ENCODE data around the gene RFT1. TPM values are rescaled to one million over a fixed set of nuclear protein-coding genes. Genes with fewer than 3 reads are reported as not detected.

RFT1 gene, protein sequence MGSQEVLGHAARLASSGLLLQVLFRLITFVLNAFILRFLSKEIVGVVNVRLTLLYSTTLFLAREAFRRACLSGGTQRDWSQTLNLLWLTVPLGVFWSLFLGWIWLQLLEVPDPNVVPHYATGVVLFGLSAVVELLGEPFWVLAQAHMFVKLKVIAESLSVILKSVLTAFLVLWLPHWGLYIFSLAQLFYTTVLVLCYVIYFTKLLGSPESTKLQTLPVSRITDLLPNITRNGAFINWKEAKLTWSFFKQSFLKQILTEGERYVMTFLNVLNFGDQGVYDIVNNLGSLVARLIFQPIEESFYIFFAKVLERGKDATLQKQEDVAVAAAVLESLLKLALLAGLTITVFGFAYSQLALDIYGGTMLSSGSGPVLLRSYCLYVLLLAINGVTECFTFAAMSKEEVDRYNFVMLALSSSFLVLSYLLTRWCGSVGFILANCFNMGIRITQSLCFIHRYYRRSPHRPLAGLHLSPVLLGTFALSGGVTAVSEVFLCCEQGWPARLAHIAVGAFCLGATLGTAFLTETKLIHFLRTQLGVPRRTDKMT
- total RNA-seq = 16.8 TPM

DNA sequence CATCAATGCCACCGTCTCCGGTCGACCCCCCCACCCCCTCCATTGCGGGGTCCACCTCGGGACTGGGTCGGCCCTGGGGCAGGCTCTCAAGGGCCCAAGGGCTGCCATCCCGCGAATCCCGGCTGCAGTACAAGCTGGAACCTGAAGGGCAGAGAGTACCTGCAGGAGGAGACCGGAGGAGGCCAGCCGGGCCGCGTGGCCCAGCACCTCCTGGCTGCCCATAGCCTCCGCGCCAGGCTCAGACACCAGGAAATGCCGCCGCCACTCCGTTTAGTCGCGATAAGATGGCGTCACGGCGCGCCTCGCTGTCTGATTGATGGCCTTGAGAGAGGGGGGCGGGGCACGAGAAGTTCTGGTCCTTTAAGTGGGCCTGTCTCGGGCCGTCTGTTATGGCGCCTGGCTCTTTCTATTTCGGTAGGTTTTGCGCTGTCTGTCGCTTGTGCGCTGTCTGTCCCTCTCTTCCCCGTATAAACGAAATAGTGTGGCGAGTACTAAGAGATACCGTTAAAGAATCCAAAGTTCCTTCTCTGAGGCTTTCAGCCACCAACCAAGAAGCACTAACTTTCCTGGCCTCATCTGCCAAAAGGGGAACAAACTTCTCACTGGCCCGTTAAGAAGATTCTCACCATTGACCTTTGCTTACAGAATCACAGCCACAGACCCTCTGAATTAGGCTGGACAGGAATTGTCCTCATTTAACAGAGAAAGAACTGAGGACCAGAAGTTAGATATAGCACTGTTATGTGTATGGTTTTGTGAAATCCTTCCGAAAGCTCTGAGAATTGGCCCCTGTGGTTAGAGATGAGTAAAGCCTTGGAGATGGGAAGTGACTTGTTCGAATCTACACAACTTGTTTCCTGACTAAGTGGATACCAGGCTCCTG lies at the start of gene RFT1:
TSS of gene RFT1 (minus strand) at position 257 of the 883 bp plus-strand sequence. CDS start at position 222, 35 bp downstream.

DNA sequence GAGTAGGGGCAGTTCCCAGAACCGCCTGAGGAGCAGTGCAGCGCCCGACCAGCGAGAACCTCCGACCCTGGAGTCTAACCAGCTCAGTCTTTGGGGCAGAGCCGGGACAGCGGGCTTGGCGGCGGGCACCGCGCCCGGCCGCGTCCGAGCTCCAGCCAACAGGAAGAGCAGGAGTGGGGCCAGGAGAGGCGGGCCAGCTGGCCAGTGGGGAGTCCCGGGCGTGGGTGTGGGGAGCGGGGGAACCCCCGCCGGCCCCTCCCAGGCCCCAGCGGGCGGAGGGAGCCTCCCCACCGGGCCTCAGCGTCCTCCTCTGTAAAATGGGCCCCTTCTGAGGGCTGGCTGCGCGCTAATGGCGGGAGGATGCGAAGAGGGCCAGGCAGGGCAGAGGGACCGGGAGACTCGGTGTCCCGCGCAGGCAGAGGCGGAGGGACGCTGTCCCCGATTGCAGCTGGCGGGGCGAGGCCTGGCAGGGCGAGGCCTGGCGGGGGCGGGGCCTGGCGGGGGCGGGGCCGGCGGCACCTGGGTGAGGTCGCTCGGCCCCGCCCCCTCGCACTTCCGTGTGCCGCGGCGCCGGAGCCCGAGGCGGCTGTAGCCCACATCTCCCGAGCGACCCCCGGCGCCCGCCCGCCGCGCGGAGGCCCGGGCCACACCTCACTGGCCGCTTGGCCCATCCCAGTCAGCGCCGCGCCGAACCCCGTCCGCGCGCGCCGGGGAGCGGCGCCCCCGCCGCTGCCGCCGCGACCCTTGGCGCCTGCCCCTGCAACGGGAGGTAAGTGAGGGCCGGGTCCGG lies 30.6 kb upstream of the RFT1 start, which contains the start of gene PRKCD:
TSS of gene PRKCD (plus strand) at position 550 of the 790 bp plus-strand sequence. CDS start 17,214 bp downstream, outside the sequence.

DNA sequence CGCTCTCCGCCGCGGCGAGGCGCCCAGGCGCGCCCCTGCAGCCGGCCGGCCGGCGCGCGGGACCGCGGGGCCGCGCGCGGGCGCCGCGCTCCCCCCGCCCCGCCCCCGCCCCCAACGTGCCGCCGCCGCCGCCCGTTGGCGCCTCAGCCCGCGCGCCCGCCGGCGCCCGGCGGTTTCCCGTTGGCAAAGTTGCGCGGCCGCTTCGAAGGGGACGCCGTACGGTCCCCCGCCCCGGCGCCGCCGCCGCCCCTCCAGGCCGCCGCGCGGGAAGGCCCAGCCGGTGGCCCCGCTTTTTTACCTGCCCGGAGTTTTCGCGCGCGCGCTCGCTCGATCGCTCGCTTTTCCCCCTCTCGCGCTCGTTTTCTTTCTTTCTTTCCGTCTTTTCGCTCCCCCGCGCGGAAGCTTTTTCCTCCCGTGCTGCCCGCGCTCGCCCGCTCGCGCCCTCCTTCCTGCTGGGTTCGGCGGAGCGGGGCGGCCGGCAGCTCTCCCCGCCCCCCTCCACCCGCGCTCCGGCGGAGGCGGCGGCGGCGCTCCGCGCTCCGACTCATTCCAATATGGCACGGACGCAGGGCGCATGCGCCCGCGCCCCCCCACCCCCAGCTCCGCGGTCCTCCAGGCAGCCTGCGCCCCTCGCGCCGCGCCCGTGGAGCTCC lies 84.6 kb downstream of the RFT1 start, which contains the start of gene SFMBT1:
TSS of gene SFMBT1 (minus strand) at position 556 of the 653 bp plus-strand sequence. CDS start 76,945 bp downstream, outside the sequence.

Other genes with a start within 250 kb of the RFT1 start
- gene STIMATE, start 232.9 kb downstream of the RFT1 start, total RNA-seq = 12.9 TPM
- 25.1 TPM for gene SFMBT1, start 84.4 kb downstream of the RFT1 start, total RNA-seq
- 5.9 TPM for gene PRKCD, start 30.8 kb upstream of the RFT1 start, total RNA-seq
- gene TKT, start 125.6 kb upstream of the RFT1 start, total RNA-seq = 128 TPM
- gene DCP1A, start 217.1 kb upstream of the RFT1 start, total RNA-seq = 31.5 TPM